GM10847 (cell line): Measurements from ENCODE around the gene CD207.

Source experiments
- POLR2A ChIP-seq: IDR thresholded peaks from 2 replicates; pipeline ENCODE4 v1.6.1; 2011; ENCODE audit not compliant: insufficient read length; ENCODE audit errors: extremely low read depth

CD207 gene

GRCh38 chr2:70835643-70836042 is at the start of gene CD207:
TSS of gene CD207 (minus strand) at chr2:70835816. CDS start at chr2:70835776, 40 bp downstream.
- TF ChIP-seq POLR2A = no peak

DNA sequence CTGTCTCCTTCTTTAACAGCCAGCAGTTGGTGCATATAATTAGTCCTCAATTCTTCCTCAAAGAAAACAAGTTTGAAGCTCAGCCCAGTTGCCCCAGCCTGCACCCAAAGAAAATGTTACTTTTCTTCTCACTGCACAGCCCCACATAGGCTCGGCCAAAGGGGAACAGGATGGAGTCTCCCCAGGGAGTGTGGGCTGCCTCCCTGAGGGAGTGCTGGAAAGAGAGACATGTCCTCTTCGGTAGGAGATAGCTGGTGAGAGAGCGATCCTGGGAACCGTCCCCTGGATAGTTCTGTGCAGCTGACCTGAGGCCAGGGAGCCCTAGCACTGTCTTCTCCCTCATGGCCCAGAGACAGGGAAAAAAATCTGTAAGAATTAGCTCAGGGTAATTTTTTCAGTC is 37.9 kb upstream of the CD207 start:
- TF ChIP-seq POLR2A = no peak

DNA sequence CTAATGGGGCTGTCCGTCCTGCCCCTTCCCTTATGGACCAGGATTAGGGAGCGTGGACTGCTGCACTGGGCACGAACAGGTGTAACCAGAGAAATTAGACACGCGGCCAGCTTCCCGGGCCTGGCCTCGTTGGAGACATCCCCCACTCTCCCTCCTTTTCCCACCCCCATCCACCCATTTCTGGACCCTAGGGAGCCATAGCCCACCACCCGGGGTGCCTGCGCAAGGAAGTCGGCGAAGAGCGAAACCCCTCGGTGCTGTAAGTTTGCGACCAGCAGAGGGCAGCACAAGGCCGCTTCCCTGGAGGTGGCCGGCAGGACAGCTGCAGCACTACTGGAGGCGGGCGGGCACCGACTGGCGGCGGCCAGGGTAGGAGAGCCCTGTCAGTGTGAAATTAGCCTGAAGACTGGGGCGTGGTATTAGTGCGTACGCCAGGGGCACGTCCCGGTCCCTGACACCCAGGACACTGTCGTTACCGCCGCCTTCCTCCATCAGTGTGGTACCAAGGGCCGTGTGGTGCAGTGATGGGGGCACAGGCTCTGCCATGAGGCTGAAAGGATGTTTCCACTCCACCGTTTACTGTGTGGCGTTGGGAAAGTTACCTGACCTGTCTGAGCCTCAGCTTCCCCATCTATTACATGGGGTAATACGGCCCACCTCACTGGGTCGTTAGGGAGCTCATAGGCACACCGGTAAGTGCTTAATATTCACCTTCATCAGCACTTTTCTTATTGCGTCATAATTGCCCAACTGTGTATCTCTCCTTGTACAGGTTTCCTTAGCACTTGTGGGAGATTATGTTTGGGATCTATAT is 36.0 kb upstream of the CD207 start:
- TF ChIP-seq POLR2A = no peak

DNA sequence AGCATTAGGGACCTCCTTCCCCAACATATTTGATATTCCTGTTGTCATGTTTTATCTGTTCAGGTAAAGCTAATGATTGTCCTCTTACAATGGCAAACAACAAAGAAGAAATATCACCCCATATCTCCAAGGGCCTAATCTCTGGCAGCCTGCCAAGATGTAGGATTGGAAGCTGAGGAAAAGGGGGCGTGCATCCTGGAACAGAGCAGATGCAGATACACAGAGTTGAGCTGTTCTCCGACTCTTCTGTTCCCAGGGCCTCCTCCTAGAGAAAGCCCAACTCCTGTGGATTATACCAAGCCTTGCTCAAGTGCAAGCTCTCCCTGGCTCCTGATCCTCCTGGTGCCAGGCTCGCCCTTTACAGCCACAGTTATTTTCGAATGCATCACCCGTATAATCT is 35.2 kb upstream of the CD207 start:
- no peak for TF ChIP-seq POLR2A

DNA sequence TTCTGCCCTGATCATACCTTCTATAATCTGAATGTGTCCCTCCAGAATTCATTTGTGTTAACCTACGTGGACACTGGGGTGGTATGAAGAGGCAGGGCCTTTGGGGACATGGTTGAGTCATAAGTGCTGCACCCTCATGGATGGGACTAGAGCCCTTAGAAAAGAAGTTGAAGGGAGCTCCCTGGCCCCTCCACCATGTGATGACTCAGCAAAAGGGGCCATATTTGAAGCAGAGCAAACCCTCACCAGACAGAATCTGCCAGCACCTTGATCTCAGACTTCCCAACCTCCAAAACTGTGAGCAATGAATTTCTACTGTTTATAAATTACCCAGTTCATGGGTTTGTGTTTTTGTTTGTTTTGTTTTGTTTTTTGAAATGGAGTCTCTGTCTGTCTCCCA is 33.4 kb upstream of the CD207 start:
- no peak for TF ChIP-seq POLR2A

- no peak for TF ChIP-seq POLR2A
Observed at GRCh38 chr2:70861777-70862625, 26.4 kb upstream of the CD207 start.

DNA sequence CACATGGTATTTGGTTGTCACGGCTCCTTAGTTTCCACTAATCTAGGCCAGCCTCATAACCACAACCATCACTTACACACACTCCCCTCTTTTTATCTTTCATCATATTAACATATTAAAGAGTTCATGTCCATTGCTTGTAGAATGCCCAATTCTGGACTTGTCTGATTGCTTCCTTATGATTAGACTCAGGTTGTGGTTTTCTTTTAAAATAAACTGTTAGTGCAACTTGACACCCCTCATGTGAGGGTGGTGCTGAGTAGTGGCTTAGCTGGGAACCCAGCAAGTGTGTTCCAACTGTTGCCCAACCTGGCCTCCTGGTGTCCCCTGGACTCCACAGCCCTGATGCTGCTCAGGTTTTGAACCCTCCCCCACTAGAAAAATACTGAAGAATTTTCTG is 20.1 kb upstream of the CD207 start:
- TF ChIP-seq POLR2A = no peak

GRCh38 chr2:70854411-70854810 is 18.8 kb upstream of the CD207 start:
- TF ChIP-seq POLR2A = no peak

DNA sequence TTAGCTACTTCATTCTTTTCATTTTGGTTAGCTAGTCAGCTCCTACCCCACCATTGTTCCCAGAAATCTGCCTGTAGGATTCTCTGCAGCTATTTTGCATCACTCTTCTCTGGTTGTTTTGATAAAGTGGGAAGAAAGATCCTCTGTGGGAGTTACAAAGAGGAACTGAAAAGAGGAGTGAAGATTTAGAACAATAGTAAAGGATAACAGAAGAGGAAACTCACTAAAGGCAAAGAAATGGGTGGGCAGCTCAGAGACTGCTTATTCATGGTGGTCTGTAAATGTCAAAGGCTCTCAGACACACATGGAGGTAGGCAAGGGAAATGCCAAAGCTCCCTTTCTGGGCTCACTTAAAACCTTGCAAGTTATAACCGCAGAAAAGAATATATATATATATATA is 17.2 kb upstream of the CD207 start:
- no peak for TF ChIP-seq POLR2A

DNA sequence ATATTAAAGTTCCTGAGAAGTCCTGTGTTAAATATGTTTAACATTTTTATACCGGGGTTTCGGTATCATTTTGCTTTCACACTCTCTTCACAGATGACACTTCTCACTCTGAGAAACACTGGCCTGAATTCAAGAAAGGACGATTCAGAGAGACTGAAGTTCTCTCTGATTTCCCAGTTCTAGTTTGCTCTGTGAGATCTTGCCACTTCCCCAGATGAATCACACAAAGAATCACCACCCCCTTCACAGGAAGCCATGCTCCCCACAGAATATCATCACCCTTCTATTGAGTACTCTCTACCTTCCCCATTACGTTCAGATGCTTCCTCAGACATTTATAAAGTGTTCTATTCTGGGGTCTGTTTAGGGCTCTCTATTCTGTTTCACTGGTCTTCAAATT is 16.1 kb upstream of the CD207 start:
- TF ChIP-seq POLR2A = no peak

- TF ChIP-seq POLR2A = no peak
Observed at GRCh38 chr2:70850925-70851324, 15.3 kb upstream of the CD207 start.

- TF ChIP-seq POLR2A = no peak
Observed at GRCh38 chr2:70842401-70842800, 6.8 kb upstream of the CD207 start.

DNA sequence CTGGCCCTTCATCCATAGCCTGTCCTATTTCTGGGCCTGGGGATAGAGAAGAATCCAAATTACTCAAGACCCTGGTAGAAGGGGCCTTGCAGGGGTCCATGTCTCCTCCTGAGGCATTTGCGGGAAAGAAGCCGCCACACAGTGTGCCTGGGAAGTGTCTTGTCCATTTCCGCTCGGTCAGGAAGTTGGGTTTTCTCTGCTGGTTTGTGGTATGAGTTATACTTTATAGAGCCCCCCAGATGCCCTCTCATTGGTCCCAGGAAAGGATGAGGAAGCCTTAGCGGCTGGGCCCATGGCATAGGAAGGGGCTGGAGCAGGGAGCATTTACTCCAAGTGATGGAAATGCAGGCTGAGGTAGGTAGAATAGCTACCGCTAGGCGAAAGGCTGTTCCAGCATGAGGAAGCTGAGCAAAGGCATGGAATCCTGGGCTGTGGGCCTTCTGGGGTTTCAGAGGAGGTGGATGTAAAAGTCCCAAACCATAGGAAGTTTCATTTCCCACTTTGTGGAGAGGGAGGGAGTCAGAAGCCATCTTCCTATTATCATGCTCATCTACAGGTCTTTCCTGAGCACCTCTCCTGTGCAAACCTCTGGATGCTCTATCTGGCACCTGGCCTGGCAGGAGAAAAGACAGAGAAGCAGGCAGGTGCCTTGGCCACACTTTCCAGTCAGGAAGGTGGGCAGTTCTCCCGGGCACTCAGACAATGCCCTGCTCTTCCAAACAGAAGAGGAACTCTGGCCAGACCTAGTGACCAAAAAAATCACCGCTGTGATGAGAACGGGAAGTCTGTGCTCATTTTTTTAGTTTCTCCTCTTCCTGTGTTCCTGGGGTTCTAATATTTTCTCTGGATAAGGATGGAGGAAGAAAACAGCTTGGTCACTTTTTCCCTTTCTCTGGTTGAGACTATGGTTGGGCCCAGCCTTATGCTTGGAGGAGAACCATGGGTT is 2.6 kb upstream of the CD207 start:
- TF ChIP-seq POLR2A = no peak

- no peak for TF ChIP-seq POLR2A
Observed at GRCh38 chr2:70834881-70835280, 735 bp downstream of the CD207 start.

- TF ChIP-seq POLR2A = no peak
Observed at GRCh38 chr2:70834106-70834505, 1.5 kb downstream of the CD207 start.
